Measurements from ENCODE around the gene PDE4D. TPM values are rescaled to one million over a fixed set of nuclear protein-coding genes. Genes with fewer than 3 reads are reported as not detected.
A peak's percentile ranks its signal among the peaks of the same experiment; 100 is the strongest.

Gene PDE4D
- total RNA-seq, 1 experiment from 2014 or later: 2.4 TPM

- H3K4me3 ChIP-seq (ENCODE audit: low read depth in 2 of 2, low read length in 2 of 2): peak overlapping the region in 1 of 2 experiments; percentile 28; a peak in 3 of 4 replicates
- TF ChIP-seq TCF7L2 (IDR thresholded peaks at IDR 0.05; ENCODE audit: low read depth, low read length): no peak
- TF ChIP-seq, protein P1, sequence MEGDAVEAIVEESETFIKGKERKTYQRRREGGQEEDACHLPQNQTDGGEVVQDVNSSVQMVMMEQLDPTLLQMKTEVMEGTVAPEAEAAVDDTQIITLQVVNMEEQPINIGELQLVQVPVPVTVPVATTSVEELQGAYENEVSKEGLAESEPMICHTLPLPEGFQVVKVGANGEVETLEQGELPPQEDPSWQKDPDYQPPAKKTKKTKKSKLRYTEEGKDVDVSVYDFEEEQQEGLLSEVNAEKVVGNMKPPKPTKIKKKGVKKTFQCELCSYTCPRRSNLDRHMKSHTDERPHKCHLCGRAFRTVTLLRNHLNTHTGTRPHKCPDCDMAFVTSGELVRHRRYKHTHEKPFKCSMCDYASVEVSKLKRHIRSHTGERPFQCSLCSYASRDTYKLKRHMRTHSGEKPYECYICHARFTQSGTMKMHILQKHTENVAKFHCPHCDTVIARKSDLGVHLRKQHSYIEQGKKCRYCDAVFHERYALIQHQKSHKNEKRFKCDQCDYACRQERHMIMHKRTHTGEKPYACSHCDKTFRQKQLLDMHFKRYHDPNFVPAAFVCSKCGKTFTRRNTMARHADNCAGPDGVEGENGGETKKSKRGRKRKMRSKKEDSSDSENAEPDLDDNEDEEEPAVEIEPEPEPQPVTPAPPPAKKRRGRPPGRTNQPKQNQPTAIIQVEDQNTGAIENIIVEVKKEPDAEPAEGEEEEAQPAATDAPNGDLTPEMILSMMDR (IDR thresholded peaks at IDR 0.05): no peak
- no peak for TF ChIP-seq SIN3A (IDR thresholded peaks at IDR 0.05; ENCODE audit: borderline replicate concordance, insufficient read depth, low read depth, low read length)
- no peak for TF ChIP-seq POLR2AphosphoS5 (IDR thresholded peaks at IDR 0.05; ENCODE audit: low read depth, low read length)
- TF ChIP-seq, protein P2, sequence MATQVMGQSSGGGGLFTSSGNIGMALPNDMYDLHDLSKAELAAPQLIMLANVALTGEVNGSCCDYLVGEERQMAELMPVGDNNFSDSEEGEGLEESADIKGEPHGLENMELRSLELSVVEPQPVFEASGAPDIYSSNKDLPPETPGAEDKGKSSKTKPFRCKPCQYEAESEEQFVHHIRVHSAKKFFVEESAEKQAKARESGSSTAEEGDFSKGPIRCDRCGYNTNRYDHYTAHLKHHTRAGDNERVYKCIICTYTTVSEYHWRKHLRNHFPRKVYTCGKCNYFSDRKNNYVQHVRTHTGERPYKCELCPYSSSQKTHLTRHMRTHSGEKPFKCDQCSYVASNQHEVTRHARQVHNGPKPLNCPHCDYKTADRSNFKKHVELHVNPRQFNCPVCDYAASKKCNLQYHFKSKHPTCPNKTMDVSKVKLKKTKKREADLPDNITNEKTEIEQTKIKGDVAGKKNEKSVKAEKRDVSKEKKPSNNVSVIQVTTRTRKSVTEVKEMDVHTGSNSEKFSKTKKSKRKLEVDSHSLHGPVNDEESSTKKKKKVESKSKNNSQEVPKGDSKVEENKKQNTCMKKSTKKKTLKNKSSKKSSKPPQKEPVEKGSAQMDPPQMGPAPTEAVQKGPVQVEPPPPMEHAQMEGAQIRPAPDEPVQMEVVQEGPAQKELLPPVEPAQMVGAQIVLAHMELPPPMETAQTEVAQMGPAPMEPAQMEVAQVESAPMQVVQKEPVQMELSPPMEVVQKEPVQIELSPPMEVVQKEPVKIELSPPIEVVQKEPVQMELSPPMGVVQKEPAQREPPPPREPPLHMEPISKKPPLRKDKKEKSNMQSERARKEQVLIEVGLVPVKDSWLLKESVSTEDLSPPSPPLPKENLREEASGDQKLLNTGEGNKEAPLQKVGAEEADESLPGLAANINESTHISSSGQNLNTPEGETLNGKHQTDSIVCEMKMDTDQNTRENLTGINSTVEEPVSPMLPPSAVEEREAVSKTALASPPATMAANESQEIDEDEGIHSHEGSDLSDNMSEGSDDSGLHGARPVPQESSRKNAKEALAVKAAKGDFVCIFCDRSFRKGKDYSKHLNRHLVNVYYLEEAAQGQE (IDR thresholded peaks at IDR 0.05; ENCODE audit: insufficient read depth in 1 of 2, low read depth in 2 of 2, low read length in 1 of 2): no peak
- no peaks in the 10 kb centered on the region for H3K36me3 ChIP-seq (ENCODE audit: control insufficient read depth, insufficient read depth, low read length)
- H3K9me3 ChIP-seq (ENCODE audit: control insufficient read depth, insufficient read depth, low read depth, low read length): no peaks in the 10 kb centered on the region
- in situ Hi-C loops (cut with HindIII; ENCODE audit: low pct_unique_long_range_greater_than_20kb, low sequenced_read_pairs): no loop called here
- POLR2A ChIA-PET: no interaction called here
- intact Hi-C loops (cut with micrococcal nuclease; ENCODE audit: unreplicated experiment): no loop called here
- CTCF ChIA-PET: no interaction called here
- H3K27me3 ChIP-seq (ENCODE audit: control insufficient read depth, insufficient read depth, low read length): no peaks in the 10 kb centered on the region; the same call in 1 of the 2 replicates
- DNase-seq (ENCODE audit: low read depth, low spot score) (no peak), ATAC-seq (no peak; the same call in 1 of the 2 replicates)
- no TSS peak for BruUV-seq (replicated peaks)
- H3K4me1 ChIP-seq (ENCODE audit: control insufficient read depth, insufficient read depth, low read length): no peaks in the 10 kb centered on the region
- H3K27ac ChIP-seq (ENCODE audit: low read length): no peak overlapping the region
Observed at GRCh38 chr5:59093329-59093728, 800.2 kb downstream of the PDE4D start.

DNA sequence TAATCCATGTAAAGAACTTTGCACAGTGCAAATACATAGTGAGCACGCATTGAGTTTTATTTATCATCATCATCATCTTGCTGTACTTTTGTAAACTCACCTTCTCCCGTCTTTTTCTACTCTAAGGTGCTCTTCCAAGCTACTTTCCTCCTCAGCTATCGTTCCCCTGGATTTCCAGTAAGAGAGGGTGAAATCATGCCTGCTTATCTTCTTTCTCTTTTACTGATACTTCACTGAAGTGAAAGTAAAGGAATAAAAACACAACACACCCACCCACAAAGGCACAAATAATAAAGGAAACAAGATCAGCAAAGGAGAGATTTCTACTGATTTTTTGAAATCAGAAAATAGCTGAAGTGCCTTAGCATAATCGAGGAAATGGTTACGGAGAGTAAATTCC lies 800.8 kb downstream of the PDE4D start:
- H3K4me3 ChIP-seq (ENCODE audit: low read depth in 2 of 2, low read length in 2 of 2): peak overlapping the region; percentile 21 to 28; a peak in 3 of 4 replicates
- CTCF ChIA-PET: no interaction called here
- in situ Hi-C loops (cut with HindIII; ENCODE audit: low pct_unique_long_range_greater_than_20kb, low sequenced_read_pairs) (no loop called here), intact Hi-C loops (cut with micrococcal nuclease; ENCODE audit: unreplicated experiment) (no loop called here)
- H3K9me3 ChIP-seq (ENCODE audit: control insufficient read depth, insufficient read depth, low read depth, low read length): no peaks in the 10 kb centered on the region
- no peak for DNase-seq (ENCODE audit: low read depth, low spot score)
- no peaks in the 10 kb centered on the region for H3K36me3 ChIP-seq (ENCODE audit: control insufficient read depth, insufficient read depth, low read length)
- H3K27ac ChIP-seq (ENCODE audit: low read length): no peak overlapping the region
- no peak for ATAC-seq
- POLR2A ChIA-PET: no interaction called here
- TF ChIP-seq, protein P2 (IDR thresholded peaks at IDR 0.05; ENCODE audit: insufficient read depth in 1 of 2, low read depth in 2 of 2, low read length in 1 of 2): no peak
- TF ChIP-seq, protein P1 (IDR thresholded peaks at IDR 0.05): no peak
- no peak for TF ChIP-seq TCF7L2 (IDR thresholded peaks at IDR 0.05; ENCODE audit: low read depth, low read length)
- TF ChIP-seq POLR2AphosphoS5 (IDR thresholded peaks at IDR 0.05; ENCODE audit: low read depth, low read length): no peak
- TF ChIP-seq SIN3A (IDR thresholded peaks at IDR 0.05; ENCODE audit: borderline replicate concordance, insufficient read depth, low read depth, low read length): no peak
- H3K27me3 ChIP-seq (ENCODE audit: control insufficient read depth, insufficient read depth, low read length): no peaks in the 10 kb centered on the region; the same call in 1 of the 2 replicates
- no TSS peak for BruUV-seq (replicated peaks)
- no peaks in the 10 kb centered on the region for H3K4me1 ChIP-seq (ENCODE audit: control insufficient read depth, insufficient read depth, low read length)
